Uterus (tissue), 4 donors: ENCODE measurements around the gene GNA12. TPM values are rescaled to one million over a fixed set of nuclear protein-coding genes. Genes with fewer than 3 reads are reported as not detected.

Experiments used
- DNase-seq, 2 donors: peaks; one replicate each; pipeline ENCODE4 v3.0.0-alpha.2; 2019 to 2020
- H3K27ac ChIP-seq, 2 donors: fragments of 200-600 bp; sonication (generic); 1 replicate in 1 of 2; 2 replicates in 1 of 2; pipeline ENCODE4 v1.5.1; 2016 to 2018
- H3K27me3 ChIP-seq, 2 donors: fragments of 200-600 bp; sonication (generic); one replicate each; pipeline ENCODE4 v1.5.1; 2018 to 2019; ENCODE audit warnings: control low read depth in 1 of 2
- H3K36me3 ChIP-seq, 2 donors: fragments of 200-600 bp; sonication (generic); one replicate each; pipeline ENCODE4 v1.5.1; 2019; ENCODE audit warnings: control low read depth in 1 of 2
- H3K4me1 ChIP-seq, 2 donors: fragments of 200-600 bp; sonication (generic); one replicate each; pipeline ENCODE4 v1.5.1; 2018 to 2019; ENCODE audit warnings: control low read depth in 1 of 2
- H3K4me3 ChIP-seq, 2 donors: fragments of 200-600 bp; sonication (generic); 1 replicate in 1 of 2; 2 replicates in 1 of 2; pipeline ENCODE4 v1.5.1; 2018 to 2019; ENCODE audit warnings: mild to moderate bottlenecking in 1 of 2
- H3K9me3 ChIP-seq, 2 donors: fragments of 200-600 bp; sonication (generic); one replicate each; pipeline ENCODE4 v1.5.1; 2019; ENCODE audit warnings: control low read depth in 1 of 2
- POLR2A ChIP-seq, 2 donors: fragments of 450-650 bp; IDR thresholded peaks; one replicate each; pipeline ENCODE4 v1.6.1; 2016; ENCODE audit warnings: antibody characterized with exemption in 2 of 2, mild to moderate bottlenecking in 1 of 2, moderate library complexity in 1 of 2
- intact Hi-C: fragments of 100-400 bp; cut with DNase I; formaldehyde crosslinking; loops from one replicate; pipeline ENCODE4 v1.15.1; 2023; ENCODE audit warnings: low total_unique reads
- total RNA-seq, 4 donors: library from RNA; depleted of rRNA in 3 of 4; stranded (reverse); fragments of >200 nt in 3 of 4; gene quantifications; one replicate each; pipeline versions ENCODE4 v1.1.0 to v1.2.4, GENCODE V29; 2014 to 2023
- TF ChIP-seq, protein P1 (sequence below), 4 experiments: fragments of 200-600 bp in 2 of 4; fragments of 450-650 bp in 2 of 4; sonication (generic) in 2 of 4; IDR thresholded peaks; one replicate each; pipeline ENCODE4 v1.5.1; 2016 to 2019; ENCODE audit warnings: antibody characterized with exemption in 4 of 4, mild to moderate bottlenecking in 2 of 4, moderate library complexity in 1 of 4
- donor health status: DM: yes; HTN: yes; CAD: no.

The GNA12 gene
- total RNA-seq, 4 donors from 2014 or later, result 20.5 to 109 (median 50.3) TPM

DNA sequence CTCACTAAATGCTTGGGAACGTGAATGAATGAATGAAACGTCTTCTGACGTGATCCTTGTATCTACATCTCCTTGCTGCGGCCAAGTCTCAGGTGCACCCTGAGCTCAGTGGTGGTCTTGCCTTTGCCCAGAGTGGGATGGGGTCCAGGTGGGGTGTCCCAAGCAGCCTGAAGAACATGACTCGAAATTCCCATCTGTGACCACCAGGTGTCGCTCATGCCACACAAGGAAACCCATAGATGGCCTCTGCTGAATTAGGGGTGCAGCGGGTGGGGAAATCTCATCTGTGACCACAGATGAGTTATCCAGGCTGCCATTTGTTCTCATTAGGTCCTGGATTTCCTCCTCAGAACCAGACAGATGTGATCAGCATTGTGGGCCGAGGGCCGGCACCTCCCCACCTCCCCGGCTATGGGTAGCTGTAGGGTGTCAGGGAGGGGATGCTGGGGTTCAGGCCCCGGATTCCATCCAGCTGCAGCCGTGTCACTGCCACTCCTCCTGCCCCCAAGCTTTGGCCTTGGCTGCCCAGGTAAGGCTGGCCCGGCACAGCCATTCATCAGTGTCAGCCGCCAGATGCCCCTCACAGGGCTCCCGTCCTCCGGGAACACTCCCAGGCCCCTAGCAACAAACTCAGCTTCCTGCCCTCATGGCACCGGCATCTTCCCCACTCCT lies 21.0 kb upstream of the GNA12 start:
- Histone ChIP-seq H3K4me3 (no peak overlapping the region), H3K27me3 (no peaks in the 10 kb centered on the region), H3K36me3 (no peaks in the 10 kb centered on the region), H3K27ac (no peak overlapping the region), H3K9me3 (no peaks in the 10 kb centered on the region), H3K4me1 (peaks cover 0 to 8% of the 10 kb centered on the region in 2 donors)
- TF ChIP-seq, protein P1, sequence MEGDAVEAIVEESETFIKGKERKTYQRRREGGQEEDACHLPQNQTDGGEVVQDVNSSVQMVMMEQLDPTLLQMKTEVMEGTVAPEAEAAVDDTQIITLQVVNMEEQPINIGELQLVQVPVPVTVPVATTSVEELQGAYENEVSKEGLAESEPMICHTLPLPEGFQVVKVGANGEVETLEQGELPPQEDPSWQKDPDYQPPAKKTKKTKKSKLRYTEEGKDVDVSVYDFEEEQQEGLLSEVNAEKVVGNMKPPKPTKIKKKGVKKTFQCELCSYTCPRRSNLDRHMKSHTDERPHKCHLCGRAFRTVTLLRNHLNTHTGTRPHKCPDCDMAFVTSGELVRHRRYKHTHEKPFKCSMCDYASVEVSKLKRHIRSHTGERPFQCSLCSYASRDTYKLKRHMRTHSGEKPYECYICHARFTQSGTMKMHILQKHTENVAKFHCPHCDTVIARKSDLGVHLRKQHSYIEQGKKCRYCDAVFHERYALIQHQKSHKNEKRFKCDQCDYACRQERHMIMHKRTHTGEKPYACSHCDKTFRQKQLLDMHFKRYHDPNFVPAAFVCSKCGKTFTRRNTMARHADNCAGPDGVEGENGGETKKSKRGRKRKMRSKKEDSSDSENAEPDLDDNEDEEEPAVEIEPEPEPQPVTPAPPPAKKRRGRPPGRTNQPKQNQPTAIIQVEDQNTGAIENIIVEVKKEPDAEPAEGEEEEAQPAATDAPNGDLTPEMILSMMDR (IDR thresholded peaks at IDR 0.05), result peak; percentile 85 to 93 (median 88)
- TF ChIP-seq POLR2A (IDR thresholded peaks at IDR 0.05), result no peak
- peak; percentile 73 to 74 for DNase-seq
- intact Hi-C loops, result no loop called here

DNA sequence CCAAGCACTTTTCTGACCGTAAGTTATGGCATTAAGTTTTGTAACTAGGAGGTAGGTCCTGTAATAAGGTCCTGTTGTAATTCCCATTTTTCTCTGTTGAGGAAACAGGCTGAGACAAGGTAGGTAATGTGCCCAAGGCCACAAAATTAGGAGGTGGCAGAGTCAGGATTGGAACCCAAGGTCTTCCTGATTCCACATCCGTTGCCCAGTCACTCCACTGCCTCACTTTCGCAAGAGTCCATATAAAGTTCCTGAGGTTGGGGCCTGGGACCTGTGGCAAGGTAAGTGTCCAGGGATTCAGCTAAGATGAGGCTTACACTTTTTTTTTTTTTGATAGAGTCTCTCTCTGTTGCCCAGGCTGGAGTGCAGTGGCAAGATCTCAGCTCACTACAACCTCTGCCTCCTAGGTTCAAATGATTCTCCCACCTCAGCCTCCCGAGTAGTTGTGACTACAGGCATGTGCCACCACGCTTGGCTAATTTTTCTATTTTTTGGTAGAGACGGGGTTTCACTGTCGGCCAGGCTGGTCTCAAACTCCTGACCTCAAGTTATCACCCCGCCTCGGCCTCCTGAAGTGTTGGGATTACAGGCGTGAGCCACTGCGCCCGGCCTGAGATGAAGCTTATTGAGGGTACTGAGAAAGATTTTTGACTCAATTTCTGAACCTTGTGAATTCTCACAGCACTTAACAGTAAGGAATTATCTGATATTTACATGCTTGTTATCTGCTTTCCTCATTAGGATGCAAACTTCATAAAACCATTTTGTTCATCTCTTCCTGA lies 20.3 kb upstream of the GNA12 start:
- no peak for TF ChIP-seq POLR2A (IDR thresholded peaks at IDR 0.05)
- TF ChIP-seq, protein P1 (IDR thresholded peaks at IDR 0.05), result no peak
- peaks cover 0 to 8% of the 10 kb centered on the region in 2 donors for H3K4me1 ChIP-seq
- no peaks in the 10 kb centered on the region for H3K27me3 ChIP-seq
- H3K27ac ChIP-seq, result peak overlapping the region; percentile 83 to 89
- DNase-seq, result no peak
- no peaks in the 10 kb centered on the region for H3K9me3 ChIP-seq
- intact Hi-C loops, result no loop called here
- no peaks in the 10 kb centered on the region for H3K36me3 ChIP-seq
- H3K4me3 ChIP-seq, result no peak overlapping the region

DNA sequence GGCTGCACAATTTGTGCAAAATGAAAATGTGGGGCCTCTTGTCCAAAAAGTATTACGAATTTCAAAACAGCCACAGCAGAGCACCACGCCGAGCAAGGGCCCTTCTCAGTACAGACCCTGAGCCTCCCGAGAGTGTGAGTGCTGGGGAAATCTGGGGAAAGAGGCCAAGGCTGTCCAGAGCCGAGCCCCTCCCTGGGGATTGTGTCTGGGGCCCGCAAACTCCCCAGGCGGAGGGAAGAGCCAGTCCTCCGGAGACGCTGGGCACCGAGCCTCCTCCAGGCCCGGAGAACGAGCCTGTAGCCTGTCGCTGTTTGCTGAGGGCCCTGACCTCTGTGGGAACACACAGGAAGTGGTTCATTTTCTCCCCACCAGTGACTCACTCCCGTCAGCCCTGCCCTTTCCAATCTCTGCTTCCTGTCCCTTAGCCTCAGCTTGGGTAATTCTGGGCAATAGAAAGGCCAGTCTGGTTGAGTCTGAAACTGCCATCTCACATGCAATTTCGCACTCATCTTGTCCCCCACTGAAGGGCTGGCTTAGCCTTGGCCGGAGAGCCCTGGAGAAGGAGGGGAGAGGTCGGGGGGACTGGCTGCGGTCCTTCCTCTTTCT lies 19.5 kb upstream of the GNA12 start:
- peak; percentile 13 to 48 for TF ChIP-seq POLR2A (IDR thresholded peaks at IDR 0.05)
- TF ChIP-seq, protein P1 (IDR thresholded peaks at IDR 0.05), result no peak
- intact Hi-C loops, result no loop called here
- Histone ChIP-seq H3K4me3 (no peak overlapping the region), H3K9me3 (no peaks in the 10 kb centered on the region), H3K4me1 (peaks cover 0 to 8% of the 10 kb centered on the region in 2 donors), H3K27me3 (no peaks in the 10 kb centered on the region), H3K27ac (peak overlapping the region; percentile 83 to 89), H3K36me3 (no peaks in the 10 kb centered on the region)
- peak; percentile 81 to 85 for DNase-seq

DNA sequence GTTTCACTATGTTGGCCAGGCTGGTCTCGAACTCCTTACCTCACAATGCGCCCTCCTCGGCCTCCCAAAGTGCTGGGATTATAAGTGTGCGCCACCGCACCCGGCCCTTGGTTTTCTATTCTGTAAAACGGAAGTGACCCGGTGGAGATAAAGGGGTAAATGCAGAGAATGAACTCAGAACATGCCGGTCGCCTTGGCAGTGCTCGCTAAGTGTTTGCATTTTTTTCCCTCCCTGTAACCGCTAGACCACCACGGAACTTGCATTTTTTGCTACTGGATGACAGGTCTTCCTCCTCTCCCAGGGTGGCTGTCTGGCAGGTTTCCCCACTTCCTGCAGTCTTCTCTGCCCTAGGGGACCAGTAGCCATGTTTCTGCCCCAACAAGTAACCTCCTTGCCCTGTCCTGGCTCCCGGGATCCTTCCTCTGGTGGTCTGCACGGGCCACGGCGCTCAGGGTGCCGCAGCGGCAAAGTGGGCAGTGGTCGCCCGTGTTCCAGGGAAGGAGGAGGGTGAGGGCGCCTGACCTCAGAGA lies 18.8 kb upstream of the GNA12 start:
- Histone ChIP-seq H3K27me3 (no peaks in the 10 kb centered on the region), H3K27ac (peak overlapping the region; percentile 83 to 89), H3K9me3 (no peaks in the 10 kb centered on the region), H3K36me3 (no peaks in the 10 kb centered on the region), H3K4me1 (peaks cover 0 to 8% of the 10 kb centered on the region in 2 donors), H3K4me3 (no peak overlapping the region)
- intact Hi-C loops, result no loop called here
- DNase-seq, result peak in 1 of 2 donors; percentile 31
- TF ChIP-seq POLR2A (IDR thresholded peaks at IDR 0.05), result no peak
- TF ChIP-seq, protein P1 (IDR thresholded peaks at IDR 0.05), result no peak
